K562 (cell line): ENCODE results near the gene BGN.

Source experiments
- C11orf30 ChIP-seq: fragments of 450-650 bp; IDR thresholded peaks from 2 replicates; pipeline ENCODE4 v1.6.1; 2016; ENCODE audit warnings: low read depth, mild to moderate bottlenecking
- HNRNPH1 ChIP-seq: fragments of 200-400 bp; formaldehyde crosslinking; optimal IDR thresholded peaks from 2 replicates; pipeline ENCODE3; 2017; ENCODE audit warnings: low read depth, mild to moderate bottlenecking, low read length, moderate library complexity
- POLR2A ChIP-seq: fragments of 450-650 bp; conservative IDR thresholded peaks from 2 replicates; pipeline ENCODE4 v1.6.1; 2016
- PURB ChIP-seq: sonication (generic); formaldehyde crosslinking; IDR thresholded peaks from 2 replicates; pipeline ENCODE4 v1.9.0; 2021; ENCODE audit warnings: low read depth, mild to moderate bottlenecking, missing genetic modification reagents
- PYGO2 ChIP-seq: fragments of 450-650 bp; IDR thresholded peaks from 2 replicates; pipeline ENCODE4 v1.6.1; 2016; ENCODE audit warnings: mild to moderate bottlenecking, missing genetic modification characterization, moderate library complexity, missing compliant biosample characterization
- TF ChIP-seq, protein P1 (sequence below), 3 experiments: IDR thresholded peaks in 2 of 3; conservative IDR thresholded peaks in 1 of 3; 2 replicates each; pipeline ENCODE4 v1.5.1; 2011 to 2012; ENCODE audit warnings: low read length in 3 of 3, mild to moderate bottlenecking in 3 of 3, control low read depth in 2 of 3, improper control_type of control experiment in 1 of 3, inconsistent platforms in 1 of 3, low read depth in 1 of 3, mixed read lengths in 1 of 3, moderate library complexity in 1 of 3; ENCODE audit not compliant: insufficient read depth in 2 of 3
- TF ChIP-seq, protein P2 (sequence below): fragments of 450-650 bp; IDR thresholded peaks from 2 replicates; pipeline ENCODE4 v1.6.1; 2018; ENCODE audit warnings: mild to moderate bottlenecking, low read depth; ENCODE audit not compliant: partially characterized antibody
- TF ChIP-seq, protein P3 (sequence below): sonication (generic); formaldehyde crosslinking; IDR thresholded peaks from 2 replicates; pipeline ENCODE4 v1.5.0; 2020; ENCODE audit warnings: missing genetic modification reagents
- TF ChIP-seq, protein P4 (sequence below): fragments of 250-450 bp; sonication (Bioruptor Pico); IDR thresholded peaks from 2 replicates; pipeline ENCODE4 v1.9.0; 2021; ENCODE audit warnings: mild to moderate bottlenecking
- TF ChIP-seq, protein P5 (sequence below), 2 experiments: fragments of 250-450 bp in 1 of 2; fragments of 450-650 bp in 1 of 2; sonication (Bioruptor Pico) in 1 of 2; IDR thresholded peaks; 2 replicates each; pipeline versions ENCODE4 v1.6.1 to v1.8.0; 2016 to 2021; ENCODE audit warnings: mild to moderate bottlenecking in 2 of 2, moderate library complexity in 2 of 2, missing compliant biosample characterization in 1 of 2, missing genetic modification characterization in 1 of 2

DNA sequence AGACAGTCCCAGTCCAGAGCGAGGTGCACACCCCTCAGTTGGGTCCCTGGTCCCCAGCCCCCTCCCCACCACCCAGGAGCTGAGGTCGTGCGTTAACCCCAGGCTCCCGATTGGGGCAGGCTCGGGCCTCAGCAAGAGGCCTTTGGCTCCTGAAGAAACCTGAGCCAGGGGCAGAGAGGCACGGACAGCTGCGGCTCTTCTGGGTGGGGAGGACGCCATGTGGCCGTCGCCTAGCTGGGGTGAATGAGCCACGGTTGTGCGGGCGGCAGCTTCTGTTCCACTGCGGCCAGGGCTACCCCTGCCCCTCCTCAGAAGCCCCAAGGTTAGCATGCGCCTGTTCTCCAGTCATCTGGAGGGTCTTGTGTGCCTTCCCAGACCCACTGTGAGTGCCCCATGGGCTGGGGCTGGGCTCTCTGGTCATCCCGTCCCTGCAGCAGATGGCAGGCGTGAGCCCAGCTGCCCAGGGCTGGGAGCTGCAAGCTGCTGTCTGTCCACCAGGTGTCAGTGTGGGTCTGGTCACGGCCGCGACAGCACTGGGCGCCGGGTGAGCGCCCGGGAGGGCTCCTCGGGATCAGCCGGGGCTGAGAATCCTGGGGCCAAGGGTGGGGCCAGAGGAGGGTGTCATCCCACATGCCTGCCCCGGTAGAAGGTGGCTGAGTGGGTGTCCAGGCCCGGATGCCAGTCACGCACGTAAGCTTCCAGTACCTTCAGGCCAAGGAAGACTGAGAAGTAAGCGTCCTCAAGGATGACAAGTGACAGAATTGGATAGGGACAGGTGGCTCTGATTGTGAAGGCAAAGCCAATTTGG lies 44.6 kb downstream of the BGN start:
- TF ChIP-seq, protein P1, sequence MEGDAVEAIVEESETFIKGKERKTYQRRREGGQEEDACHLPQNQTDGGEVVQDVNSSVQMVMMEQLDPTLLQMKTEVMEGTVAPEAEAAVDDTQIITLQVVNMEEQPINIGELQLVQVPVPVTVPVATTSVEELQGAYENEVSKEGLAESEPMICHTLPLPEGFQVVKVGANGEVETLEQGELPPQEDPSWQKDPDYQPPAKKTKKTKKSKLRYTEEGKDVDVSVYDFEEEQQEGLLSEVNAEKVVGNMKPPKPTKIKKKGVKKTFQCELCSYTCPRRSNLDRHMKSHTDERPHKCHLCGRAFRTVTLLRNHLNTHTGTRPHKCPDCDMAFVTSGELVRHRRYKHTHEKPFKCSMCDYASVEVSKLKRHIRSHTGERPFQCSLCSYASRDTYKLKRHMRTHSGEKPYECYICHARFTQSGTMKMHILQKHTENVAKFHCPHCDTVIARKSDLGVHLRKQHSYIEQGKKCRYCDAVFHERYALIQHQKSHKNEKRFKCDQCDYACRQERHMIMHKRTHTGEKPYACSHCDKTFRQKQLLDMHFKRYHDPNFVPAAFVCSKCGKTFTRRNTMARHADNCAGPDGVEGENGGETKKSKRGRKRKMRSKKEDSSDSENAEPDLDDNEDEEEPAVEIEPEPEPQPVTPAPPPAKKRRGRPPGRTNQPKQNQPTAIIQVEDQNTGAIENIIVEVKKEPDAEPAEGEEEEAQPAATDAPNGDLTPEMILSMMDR (IDR thresholded peaks at IDR 0.05 in 2 of 3, conservative IDR thresholded peaks at IDR 0.05 in 1 of 3; ENCODE audit: insufficient read depth in 2 of 3, low read depth in 1 of 3, low read length in 3 of 3) = peak; percentile 94 to 99 (median 99)
- TF ChIP-seq PURB (CRISPR knock-in tag) (no peak), PYGO2 (tag) (no peak), HNRNPH1 (no peak), C11orf30 (no peak), POLR2A (no peak)
- TF ChIP-seq, protein P2, sequence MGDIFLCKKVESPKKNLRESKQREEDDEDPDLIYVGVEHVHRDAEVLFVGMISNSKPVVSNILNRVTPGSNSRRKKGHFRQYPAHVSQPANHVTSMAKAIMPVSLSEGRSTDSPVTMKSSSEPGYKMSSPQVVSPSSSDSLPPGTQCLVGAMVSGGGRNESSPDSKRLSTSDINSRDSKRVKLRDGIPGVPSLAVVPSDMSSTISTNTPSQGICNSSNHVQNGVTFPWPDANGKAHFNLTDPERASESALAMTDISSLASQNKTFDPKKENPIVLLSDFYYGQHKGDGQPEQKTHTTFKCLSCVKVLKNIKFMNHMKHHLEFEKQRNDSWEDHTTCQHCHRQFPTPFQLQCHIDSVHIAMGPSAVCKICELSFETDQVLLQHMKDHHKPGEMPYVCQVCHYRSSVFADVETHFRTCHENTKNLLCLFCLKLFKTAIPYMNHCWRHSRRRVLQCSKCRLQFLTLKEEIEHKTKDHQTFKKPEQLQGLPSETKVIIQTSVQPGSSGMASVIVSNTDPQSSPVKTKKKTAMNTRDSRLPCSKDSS = no peak
- TF ChIP-seq, protein P3, sequence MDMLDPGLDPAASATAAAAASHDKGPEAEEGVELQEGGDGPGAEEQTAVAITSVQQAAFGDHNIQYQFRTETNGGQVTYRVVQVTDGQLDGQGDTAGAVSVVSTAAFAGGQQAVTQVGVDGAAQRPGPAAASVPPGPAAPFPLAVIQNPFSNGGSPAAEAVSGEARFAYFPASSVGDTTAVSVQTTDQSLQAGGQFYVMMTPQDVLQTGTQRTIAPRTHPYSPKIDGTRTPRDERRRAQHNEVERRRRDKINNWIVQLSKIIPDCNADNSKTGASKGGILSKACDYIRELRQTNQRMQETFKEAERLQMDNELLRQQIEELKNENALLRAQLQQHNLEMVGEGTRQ (CRISPR knock-in tag) = no peak
- TF ChIP-seq, protein P4, sequence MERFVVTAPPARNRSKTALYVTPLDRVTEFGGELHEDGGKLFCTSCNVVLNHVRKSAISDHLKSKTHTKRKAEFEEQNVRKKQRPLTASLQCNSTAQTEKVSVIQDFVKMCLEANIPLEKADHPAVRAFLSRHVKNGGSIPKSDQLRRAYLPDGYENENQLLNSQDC (CRISPR knock-in tag) = no peak
- TF ChIP-seq, protein P5, sequence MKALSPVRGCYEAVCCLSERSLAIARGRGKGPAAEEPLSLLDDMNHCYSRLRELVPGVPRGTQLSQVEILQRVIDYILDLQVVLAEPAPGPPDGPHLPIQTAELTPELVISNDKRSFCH (CRISPR knock-in tag; IDR thresholded peaks at IDR 0.05) = no peak
- TF ChIP-seq, protein P5 (tag; IDR thresholded peaks at IDR 0.05) = no peak
